Epithelial cell of esophagus (primary cell): ENCODE measurements around the gene ENOX1.

ENCODE experiments used
- DNase-seq: peaks from one replicate; pipeline ENCODE4 v3.0.0; 2010; ENCODE audit warnings: low read depth
- H3K4me3 ChIP-seq: 2 replicates; pipeline ENCODE4 v1.5.1; 2011; ENCODE audit warnings: mild to moderate bottlenecking, low read length, control low read depth
- TF ChIP-seq, protein P1 (sequence below): IDR thresholded peaks from 2 replicates; pipeline ENCODE4 v1.5.1; 2011; ENCODE audit warnings: low read depth, mild to moderate bottlenecking, low read length, control low read depth, inconsistent platforms; ENCODE audit not compliant: insufficient read depth; ENCODE audit errors: missing control alignments

The ENOX1 gene

GRCh38 chr13:43799191-43799590, 12.4 kb upstream of the ENOX1 start:
- no peak overlapping the region for H3K4me3 ChIP-seq
- TF ChIP-seq, protein P1, sequence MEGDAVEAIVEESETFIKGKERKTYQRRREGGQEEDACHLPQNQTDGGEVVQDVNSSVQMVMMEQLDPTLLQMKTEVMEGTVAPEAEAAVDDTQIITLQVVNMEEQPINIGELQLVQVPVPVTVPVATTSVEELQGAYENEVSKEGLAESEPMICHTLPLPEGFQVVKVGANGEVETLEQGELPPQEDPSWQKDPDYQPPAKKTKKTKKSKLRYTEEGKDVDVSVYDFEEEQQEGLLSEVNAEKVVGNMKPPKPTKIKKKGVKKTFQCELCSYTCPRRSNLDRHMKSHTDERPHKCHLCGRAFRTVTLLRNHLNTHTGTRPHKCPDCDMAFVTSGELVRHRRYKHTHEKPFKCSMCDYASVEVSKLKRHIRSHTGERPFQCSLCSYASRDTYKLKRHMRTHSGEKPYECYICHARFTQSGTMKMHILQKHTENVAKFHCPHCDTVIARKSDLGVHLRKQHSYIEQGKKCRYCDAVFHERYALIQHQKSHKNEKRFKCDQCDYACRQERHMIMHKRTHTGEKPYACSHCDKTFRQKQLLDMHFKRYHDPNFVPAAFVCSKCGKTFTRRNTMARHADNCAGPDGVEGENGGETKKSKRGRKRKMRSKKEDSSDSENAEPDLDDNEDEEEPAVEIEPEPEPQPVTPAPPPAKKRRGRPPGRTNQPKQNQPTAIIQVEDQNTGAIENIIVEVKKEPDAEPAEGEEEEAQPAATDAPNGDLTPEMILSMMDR = no peak
- DNase-seq = peak; percentile 81

- no peak for DNase-seq
- TF ChIP-seq, protein P1 = no peak
- no peak overlapping the region for H3K4me3 ChIP-seq
Measured at GRCh38 chr13:43797869-43798268, 11.1 kb upstream of the ENOX1 start.

DNA sequence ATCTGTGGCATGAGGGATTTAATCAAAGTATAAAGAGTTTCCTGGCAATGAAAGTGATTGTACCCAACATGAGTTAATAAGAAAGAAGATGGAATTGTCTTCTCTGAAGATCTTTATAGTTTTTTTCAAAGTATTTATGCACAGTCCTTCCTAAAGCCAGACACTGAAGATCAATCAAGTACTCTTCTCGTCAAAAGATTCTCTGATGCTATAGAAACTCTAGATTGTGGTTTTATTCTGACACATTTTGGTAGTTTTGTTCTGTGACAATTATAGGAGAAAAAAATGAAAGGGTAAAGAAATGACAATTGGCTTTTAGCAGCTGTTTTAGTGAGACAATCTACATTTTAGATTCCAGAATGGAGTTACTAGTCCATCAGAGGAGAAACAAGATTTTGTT, 10.4 kb upstream of the ENOX1 start:
- TF ChIP-seq, protein P1 = no peak
- H3K4me3 ChIP-seq = no peak overlapping the region
- DNase-seq = no peak

DNA sequence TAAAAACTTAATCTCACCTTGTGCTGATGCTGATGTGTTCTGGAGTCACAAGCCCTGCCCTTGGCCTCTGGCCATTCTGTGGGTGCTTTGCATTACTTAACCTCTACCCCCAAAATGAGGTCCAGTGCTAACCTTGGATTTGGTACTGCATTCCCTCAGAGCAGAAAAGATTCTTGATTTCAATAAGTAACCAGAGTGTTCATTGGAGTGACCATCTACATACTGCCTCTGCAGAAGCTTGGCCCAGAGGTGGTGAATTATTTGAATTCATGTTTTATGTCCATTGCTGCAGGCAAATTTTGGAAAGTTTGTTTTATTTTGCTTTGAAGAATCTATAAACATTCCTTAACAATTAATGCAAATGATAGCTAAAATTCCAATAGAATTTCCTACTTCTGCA, 7.6 kb upstream of the ENOX1 start:
- no peak for DNase-seq
- TF ChIP-seq, protein P1 = no peak
- H3K4me3 ChIP-seq = no peak overlapping the region

GRCh38 chr13:43792076-43792881, 5.5 kb upstream of the ENOX1 start:
- TF ChIP-seq, protein P1 = no peak
- no peak for DNase-seq
- H3K4me3 ChIP-seq = no peak overlapping the region

- no peak overlapping the region for H3K4me3 ChIP-seq
- TF ChIP-seq, protein P1 = peak; percentile 57
- peak; percentile 65 for DNase-seq
Measured at GRCh38 chr13:43787997-43788396, 1.2 kb upstream of the ENOX1 start.

- no peak for DNase-seq
- H3K4me3 ChIP-seq = peak overlapping the region; percentile 45
- TF ChIP-seq, protein P1 = no peak
Measured at GRCh38 chr13:43787518-43787891, 733 bp upstream of the ENOX1 start.
